GM13976 (cell line): ENCODE data around the gene PDLIM4.

Source experiments
- DNase-seq: peaks from one replicate; pipeline ENCODE4 v3.0.0; 2012; ENCODE audit warnings: low spot score
- in situ Hi-C: fragments of 300-500 bp; cut with MboI; formaldehyde crosslinking; loops from one replicate; pipeline ENCODE4 v1.12.0; 2022; ENCODE audit warnings: low sequenced_read_pairs, mixed read lengths, inconsistent platforms; ENCODE audit not compliant: unreplicated experiment
- TF ChIP-seq, protein P1 (sequence below): IDR thresholded peaks from 2 replicates; pipeline ENCODE4 v1.5.1; 2012; ENCODE audit warnings: borderline replicate concordance, mild to moderate bottlenecking; ENCODE audit not compliant: insufficient read depth; ENCODE audit errors: extremely low read depth, missing control alignments, control extremely low read depth

PDLIM4 gene

DNA sequence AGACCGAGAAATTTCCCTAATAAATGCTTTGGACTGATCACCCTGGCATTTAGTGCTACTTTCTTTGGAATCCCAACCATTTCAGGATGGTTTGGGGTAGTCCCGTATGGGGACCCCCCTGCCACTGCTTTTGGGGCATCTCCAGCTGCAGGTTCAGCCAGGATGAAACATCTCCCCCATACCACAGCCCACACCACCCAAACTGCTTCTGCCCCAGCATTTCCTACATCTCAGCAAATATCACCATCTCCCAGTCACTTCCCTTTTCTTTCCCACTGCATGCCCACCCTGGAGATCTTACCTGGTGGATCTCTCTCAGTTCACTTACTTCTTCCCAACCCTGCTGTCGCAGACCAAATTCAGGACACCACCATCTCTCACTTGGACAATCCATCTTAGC is 25.0 kb upstream of the PDLIM4 start:
- DNase-seq: no peak
- TF ChIP-seq, protein P1, sequence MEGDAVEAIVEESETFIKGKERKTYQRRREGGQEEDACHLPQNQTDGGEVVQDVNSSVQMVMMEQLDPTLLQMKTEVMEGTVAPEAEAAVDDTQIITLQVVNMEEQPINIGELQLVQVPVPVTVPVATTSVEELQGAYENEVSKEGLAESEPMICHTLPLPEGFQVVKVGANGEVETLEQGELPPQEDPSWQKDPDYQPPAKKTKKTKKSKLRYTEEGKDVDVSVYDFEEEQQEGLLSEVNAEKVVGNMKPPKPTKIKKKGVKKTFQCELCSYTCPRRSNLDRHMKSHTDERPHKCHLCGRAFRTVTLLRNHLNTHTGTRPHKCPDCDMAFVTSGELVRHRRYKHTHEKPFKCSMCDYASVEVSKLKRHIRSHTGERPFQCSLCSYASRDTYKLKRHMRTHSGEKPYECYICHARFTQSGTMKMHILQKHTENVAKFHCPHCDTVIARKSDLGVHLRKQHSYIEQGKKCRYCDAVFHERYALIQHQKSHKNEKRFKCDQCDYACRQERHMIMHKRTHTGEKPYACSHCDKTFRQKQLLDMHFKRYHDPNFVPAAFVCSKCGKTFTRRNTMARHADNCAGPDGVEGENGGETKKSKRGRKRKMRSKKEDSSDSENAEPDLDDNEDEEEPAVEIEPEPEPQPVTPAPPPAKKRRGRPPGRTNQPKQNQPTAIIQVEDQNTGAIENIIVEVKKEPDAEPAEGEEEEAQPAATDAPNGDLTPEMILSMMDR: no peak
- in situ Hi-C loops: no loop called here

DNA sequence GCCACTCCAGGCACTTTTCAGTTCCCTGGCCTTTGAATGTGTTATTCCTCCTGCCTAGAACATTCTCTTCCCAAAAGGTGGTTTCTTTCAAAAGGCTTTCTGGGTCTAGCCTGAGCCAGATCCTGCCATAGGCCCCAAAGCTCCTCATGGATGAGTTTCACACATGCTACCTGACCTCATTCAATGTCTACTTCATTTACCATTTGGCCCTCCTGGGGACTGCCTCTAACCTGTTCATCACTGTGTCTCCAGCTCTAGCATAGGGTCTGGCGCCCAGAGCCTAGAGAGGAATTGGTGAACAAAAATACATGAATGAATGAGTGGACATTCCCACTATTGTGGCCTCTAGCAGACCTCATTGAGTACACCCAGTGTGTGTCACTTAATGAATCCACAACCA is 24.4 kb upstream of the PDLIM4 start:
- no peak for DNase-seq
- TF ChIP-seq, protein P1: no peak
- in situ Hi-C loops: no loop called here

DNA sequence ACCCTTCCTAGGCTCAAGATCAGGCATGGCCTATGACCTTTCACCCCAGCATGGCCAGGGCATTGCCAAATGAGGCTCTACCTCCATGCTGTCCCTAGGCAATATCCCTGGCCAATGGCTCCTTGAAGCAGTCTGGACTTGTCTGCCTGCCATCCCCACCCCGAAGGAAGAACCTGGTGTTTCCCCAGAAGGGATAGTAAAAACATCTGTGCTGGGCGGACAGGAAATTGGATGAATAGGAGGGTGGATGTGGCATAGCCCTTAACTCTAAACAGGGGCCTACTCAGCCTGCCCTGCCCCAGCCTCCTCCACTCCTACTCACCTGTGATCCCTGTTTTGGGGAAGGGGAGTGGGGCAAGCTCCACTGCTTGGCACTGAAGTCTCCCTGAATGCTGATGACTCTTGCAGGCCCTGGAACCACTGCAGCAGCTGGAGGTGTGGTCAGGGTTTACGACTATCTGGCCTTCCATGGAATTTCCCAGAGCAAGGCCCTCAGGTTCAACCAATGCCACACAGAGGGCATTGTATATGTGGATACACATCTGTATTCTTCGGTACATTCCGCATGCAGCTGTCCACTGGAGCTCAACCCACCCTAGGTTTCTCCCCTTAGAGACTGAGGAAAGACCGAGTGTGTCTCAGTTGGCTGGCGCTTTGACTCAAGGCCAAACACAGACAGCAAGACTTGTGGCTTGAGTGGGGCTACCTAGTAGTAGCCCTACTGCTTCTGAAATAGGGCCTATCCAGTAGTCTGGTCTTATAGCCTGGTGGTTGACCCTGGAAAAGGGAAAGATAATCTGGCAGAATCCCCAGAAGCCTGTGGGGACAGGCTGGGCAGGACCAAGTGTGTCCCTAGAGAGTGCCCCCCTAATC is 23.4 kb upstream of the PDLIM4 start:
- in situ Hi-C loops: no loop called here
- TF ChIP-seq, protein P1: no peak
- DNase-seq: no peak

DNA sequence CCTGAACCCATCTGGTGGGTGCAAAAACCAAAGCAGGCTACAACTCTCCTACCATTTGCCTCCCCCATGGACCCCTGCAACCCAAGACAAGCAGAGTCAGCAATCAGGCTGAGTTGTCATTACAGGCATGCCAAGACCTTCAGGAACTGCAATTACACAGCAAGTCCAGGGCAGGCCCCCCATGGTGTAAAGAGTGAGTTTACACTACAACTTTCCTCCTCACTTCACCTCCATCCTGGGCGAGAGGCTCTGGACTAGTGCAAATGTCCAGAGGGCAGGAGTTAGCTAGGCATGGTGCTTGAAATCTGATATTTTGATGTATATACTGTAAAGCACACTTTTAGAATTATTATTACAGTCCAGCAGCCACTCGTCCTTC is 22.8 kb upstream of the PDLIM4 start:
- no peak for DNase-seq
- in situ Hi-C loops: no loop called here
- TF ChIP-seq, protein P1: no peak

DNA sequence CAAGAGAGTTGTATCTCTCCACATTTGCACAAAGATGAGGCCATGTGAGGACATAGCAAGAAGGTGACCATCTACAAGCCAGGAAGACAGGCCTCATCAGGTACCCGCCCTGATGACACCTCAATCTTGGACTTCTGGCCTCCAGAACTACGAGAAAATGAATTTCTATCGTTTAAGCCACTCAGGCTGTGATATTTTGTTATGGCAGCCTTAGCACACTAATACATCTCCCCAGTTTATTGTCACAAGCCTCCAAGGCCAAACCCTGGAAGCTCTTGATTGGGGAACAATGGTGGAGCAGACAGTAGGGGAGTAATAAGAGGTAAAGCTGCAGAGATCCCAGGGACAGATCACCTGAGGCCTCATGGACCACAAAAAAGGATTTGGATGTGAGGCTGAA is 22.2 kb upstream of the PDLIM4 start:
- no peak for DNase-seq
- TF ChIP-seq, protein P1: no peak
- in situ Hi-C loops: no loop called here

DNA sequence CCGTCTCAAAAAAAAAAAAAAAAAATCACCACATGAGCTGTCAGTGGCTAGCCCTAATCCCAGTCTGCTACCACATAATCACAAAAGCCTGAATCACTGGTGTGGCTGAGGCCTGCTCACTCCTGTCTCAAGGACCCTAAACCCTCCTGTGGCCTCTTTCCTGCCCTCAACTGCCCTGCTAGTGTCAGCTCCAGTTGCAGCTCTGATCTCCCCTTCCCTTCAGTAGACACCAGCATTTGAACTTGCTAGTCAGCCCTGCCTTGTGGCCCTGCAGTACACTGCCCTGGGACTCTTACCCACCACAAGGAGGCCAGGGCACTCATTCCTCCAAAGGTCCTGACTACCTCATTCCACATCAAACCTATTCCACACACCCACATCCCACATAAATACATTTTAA is 20.4 kb upstream of the PDLIM4 start:
- DNase-seq: no peak

More for the DNA sequence above, 20.4 kb upstream of the PDLIM4 start:
- TF ChIP-seq, protein P1: no peak
- in situ Hi-C loops: no loop called here
